B cell (primary cell): ENCODE data around the gene ZNF358. TPM values are rescaled to one million over a fixed set of nuclear protein-coding genes. Genes with fewer than 3 reads are reported as not detected.

Experiments
- ATAC-seq: fragments of 200-7000 bp; cut with Tn5 transposase; one replicate; pipeline ENCODE4 v1.10.0; 2021; ENCODE audit warnings: low read depth, mild to moderate bottlenecking, moderate number of reproducible peaks, moderate library complexity
- CTCF ChIA-PET: fragments of 350-600 bp; sonication (Branson Sonifier 250); formaldehyde crosslinking; loops from one replicate; lab custom pipeline; 2021; ENCODE audit warnings: antibody characterized with exemption, inconsistent platforms; lab: Charles Lee
- POLR2A ChIA-PET: fragments of 350-600 bp; sonication (Branson Sonifier 250); formaldehyde crosslinking; loops from one replicate; lab custom pipeline; 2021; ENCODE audit warnings: antibody characterized with exemption; lab: Charles Lee
- DNase-seq: peaks from one replicate; pipeline ENCODE4 v3.0.0; 2013
- H2AFZ ChIP-seq: 2 replicates; pipeline ENCODE4 v1.6.1; 2012; ENCODE audit warnings: mild to moderate bottlenecking, low read depth, low read length; ENCODE audit not compliant: insufficient read depth, poor library complexity, severe bottlenecking
- H3K27ac ChIP-seq, 2 donors: 1 replicate in 1 of 2; 2 replicates in 1 of 2; pipeline ENCODE4 v1.5.1; 2012 to 2013; ENCODE audit warnings: low read length in 2 of 2, mild to moderate bottlenecking in 2 of 2, moderate library complexity in 1 of 2
- H3K27me3 ChIP-seq, 4 experiments: fragments of 200-600 bp in 1 of 4; sonication (generic) in 1 of 4; replicated peaks in 1 of 4; 1 replicate in 2 of 4; 2 replicates in 2 of 4; pipeline versions ENCODE4 v1.6.1 to v1.7.0; 2013 to 2016; ENCODE audit warnings: low read length in 3 of 4, mild to moderate bottlenecking in 2 of 4, mixed read lengths in 1 of 4, moderate library complexity in 1 of 4; ENCODE audit not compliant: insufficient read depth in 4 of 4, control insufficient read depth in 3 of 4; ENCODE audit errors: control extremely low read depth in 1 of 4
- H3K36me3 ChIP-seq, 2 experiments: replicated peaks in 1 of 2; 1 replicate in 1 of 2; 2 replicates in 1 of 2; pipeline versions ENCODE4 v1.6.1 to v1.7.1; 2013; ENCODE audit warnings: low read length in 1 of 2; ENCODE audit not compliant: insufficient read depth in 2 of 2, control insufficient read depth in 1 of 2; ENCODE audit errors: control extremely low read depth in 1 of 2, extremely low read depth in 1 of 2
- H3K4me1 ChIP-seq, 2 donors: fragments of 200-600 bp in 1 of 2; sonication (generic) in 1 of 2; 1 replicate in 1 of 2; 2 replicates in 1 of 2; pipeline versions ENCODE4 v1.5.1 to v1.6.1; 2013 to 2017; ENCODE audit warnings: low read length in 2 of 2; ENCODE audit not compliant: control insufficient read depth in 2 of 2, insufficient read depth in 2 of 2
- H3K4me2 ChIP-seq: replicated peaks from 2 replicates; pipeline ENCODE3; 2012; ENCODE audit warnings: mild to moderate bottlenecking, low read depth, low read length; ENCODE audit not compliant: poor library complexity, severe bottlenecking
- H3K4me3 ChIP-seq, 5 experiments: fragments of 200-600 bp in 1 of 5; sonication (generic) in 1 of 5; 1 replicate in 3 of 5; 2 replicates in 2 of 5; pipeline versions ENCODE4 v1.5.1 to v1.7.0; 2011 to 2016; ENCODE audit warnings: low read length in 4 of 5, mild to moderate bottlenecking in 4 of 5, low read depth in 2 of 5, control low read depth in 1 of 5, moderate library complexity in 1 of 5; ENCODE audit not compliant: insufficient read depth in 1 of 5; ENCODE audit errors: control extremely low read depth in 1 of 5, extremely low read depth in 1 of 5
- H3K79me2 ChIP-seq: fragments of 200-600 bp; sonication (generic); one replicate; pipeline ENCODE4 v1.6.0; 2016; ENCODE audit warnings: low read length; ENCODE audit not compliant: control insufficient read depth, insufficient read depth
- H3K9ac ChIP-seq: fragments of 200-600 bp; sonication (generic); 2 replicates; pipeline ENCODE4 v1.6.1; 2017; ENCODE audit warnings: mild to moderate bottlenecking, low read length, moderate library complexity
- H3K9me3 ChIP-seq, 3 donors: one replicate each; pipeline versions ENCODE4 v1.6.1 to v1.7.1; 2013; ENCODE audit warnings: low read length in 2 of 3; ENCODE audit not compliant: control insufficient read depth in 2 of 3, insufficient read depth in 1 of 3; ENCODE audit errors: control extremely low read depth in 1 of 3
- H4K20me1 ChIP-seq: 2 replicates; pipeline ENCODE4 v1.6.0; 2012; ENCODE audit warnings: mild to moderate bottlenecking, low read length; ENCODE audit not compliant: insufficient read depth, control insufficient read depth, poor library complexity, severe bottlenecking
- H3K27ac Mint-ChIP-seq: one replicate; pipeline ENCODE4 v1.8.0; 2021; ENCODE audit warnings: mixed read lengths
- H3K27me3 Mint-ChIP-seq: one replicate; pipeline ENCODE4 v1.8.0; 2021; ENCODE audit warnings: mixed read lengths
- H3K4me1 Mint-ChIP-seq: one replicate; pipeline ENCODE4 v1.8.0; 2021; ENCODE audit warnings: mixed read lengths
- H3K4me3 Mint-ChIP-seq: one replicate; pipeline ENCODE4 v1.8.0; 2021; ENCODE audit warnings: mixed read lengths
- H3K9me3 Mint-ChIP-seq: one replicate; pipeline ENCODE4 v1.8.0; 2022; ENCODE audit warnings: mixed read lengths; ENCODE audit not compliant: insufficient read depth
- CTCF ChIP-seq: fragments of 200-600 bp; IDR thresholded peaks from one replicate; pipeline ENCODE4 v1.8.0; 2022; ENCODE audit warnings: antibody characterized with exemption, mild to moderate bottlenecking
- EZH2 ChIP-seq: IDR thresholded peaks from 2 replicates; pipeline ENCODE4 v1.6.1; 2012; ENCODE audit warnings: borderline replicate concordance, low read depth, mild to moderate bottlenecking, moderate library complexity, low read length; ENCODE audit not compliant: insufficient read depth, poor library complexity, severe bottlenecking
- WGBS: methylation state at CpG from one replicate; pipeline ENCODE4 v1.1.5; 2013; ENCODE audit warnings: missing lambda C conversion rate; ENCODE audit not compliant: insufficient coverage; 5-methylcytosine and 5-hydroxymethylcytosine counted together
- intact Hi-C: fragments of 100-400 bp; cut with micrococcal nuclease; formaldehyde crosslinking; loops from one replicate; pipeline ENCODE4 v1.10.0; 2022
- polyA plus RNA-seq: library from polyadenylated mRNA; depleted of rRNA; stranded (reverse); fragments of >200 nt; gene quantifications from 2 replicates; pipeline ENCODE4 v1.2.3, GENCODE V29; 2012
- total RNA-seq, 2 donors: library from RNA; stranded (reverse); fragments of 120-200 nt in 1 of 2; gene quantifications; 1 replicate in 1 of 2; 2 replicates in 1 of 2; pipeline versions ENCODE4 v1.2.3 to v1.2.4, GENCODE V29; 2013 to 2022

ZNF358 gene
- total and polyA plus RNA-seq, 2 donors (not counting 1 experiment from before 2014, with no cell fraction given), result 8.5 to 17.5 TPM

GRCh38 chr19:7521551-7522071 is 5.7 kb downstream of the ZNF358 start:
- Histone ChIP-seq H3K4me1 (peaks cover 15 to 24% of the 10 kb centered on the region in 2 donors), H4K20me1 (no peaks in the 10 kb centered on the region), H3K9me3 (peaks cover 0 to 3% (median 0%) of the 10 kb centered on the region in 3 donors), H3K79me2 (no peaks in the 10 kb centered on the region), H3K4me2 (peak overlapping the region; percentile 95), H3K27ac (no peak overlapping the region), H3K4me3 (peak overlapping the region in 3 of 5 experiments; percentile 48 to 75 (median 67)), H3K36me3 (no peaks in the 10 kb centered on the region), H2AFZ (peak overlapping the region; percentile 80), H3K9ac (peak overlapping the region; percentile 75), H3K27me3 (no peaks in the 10 kb centered on the region)
- Mint-ChIP-seq H3K4me3 (peak overlapping the region; percentile 91), H3K4me1 (peaks cover 17% of the 10 kb centered on the region), H3K27me3 (no peaks in the 10 kb centered on the region), H3K9me3 (no peaks in the 10 kb centered on the region), H3K27ac (peak overlapping the region; percentile 94)
- TF ChIP-seq CTCF (no peak), EZH2 (no peak)
- intact Hi-C loops, result loop anchor here (1.0 to 5.0 kb wide), 5 partner anchors 13 to 1799 kb away; partner anchors contain the start of genes CATSPERD, LONP1, PET100 and PEX11G
- ATAC-seq (no peak), DNase-seq (no peak)
- CTCF ChIA-PET, result interaction anchor here (0.8 to 1.9 kb wide), 3 partner anchors 13 to 87 kb away, joined by 3 to 6 read pairs (median 5); partner anchors contain the start of gene PNPLA6
- POLR2A ChIA-PET, result interaction anchor here (0.7 to 2.4 kb wide), 5 partner anchors 11 to 108 kb away, joined by 3 to 24 read pairs (median 7); partner anchors contain the start of genes PET100, PNPLA6 and XAB2
- 67% methylated on average over 9 of the region's 10 CpGs for WGBS
